Loucy (cell line): Measurements from ENCODE around the gene MYO1F.

Experiments used
- H2AFZ ChIP-seq: fragments of 200-600 bp; sonication (generic); 2 replicates; pipeline ENCODE4 v1.6.0; 2016; ENCODE audit warnings: antibody characterized with exemption, mild to moderate bottlenecking, low read length, moderate library complexity
- H3F3A ChIP-seq: fragments of 200-600 bp; 2 replicates; pipeline ENCODE4 v1.6.0; 2016; ENCODE audit warnings: antibody characterized with exemption, low read depth, mild to moderate bottlenecking
- H3K27me3 ChIP-seq: fragments of 200-600 bp; sonication (generic); 2 replicates; pipeline ENCODE4 v1.6.1; 2014; ENCODE audit warnings: low read length, mild to moderate bottlenecking; ENCODE audit not compliant: insufficient read depth, poor library complexity, severe bottlenecking
- H3K36me3 ChIP-seq: fragments of 200-600 bp; sonication (generic); 2 replicates; pipeline ENCODE4 v1.6.1; 2016; ENCODE audit warnings: low read length; ENCODE audit not compliant: insufficient read depth
- H3K4me1 ChIP-seq: fragments of 200-600 bp; sonication (generic); 2 replicates; pipeline ENCODE4 v1.5.1; 2014; ENCODE audit warnings: low read length, mild to moderate bottlenecking; ENCODE audit not compliant: insufficient read depth, poor library complexity, severe bottlenecking
- H3K4me2 ChIP-seq: fragments of 200-600 bp; sonication (generic); 2 replicates; pipeline ENCODE4 v1.6.0; 2014; ENCODE audit warnings: antibody characterized with exemption, low read length, low read depth, mild to moderate bottlenecking; ENCODE audit not compliant: poor library complexity, severe bottlenecking
- H3K4me3 ChIP-seq: fragments of 200-600 bp; sonication (generic); 2 replicates; pipeline ENCODE4 v1.5.1; 2014; ENCODE audit warnings: low read length, mild to moderate bottlenecking, mixed read lengths; ENCODE audit not compliant: poor library complexity, severe bottlenecking
- H3K79me2 ChIP-seq: fragments of 200-600 bp; sonication (generic); 2 replicates; pipeline ENCODE4 v1.6.1; 2014; ENCODE audit warnings: low read length; ENCODE audit not compliant: insufficient read depth
- H3K9ac ChIP-seq: fragments of 200-600 bp; sonication (generic); 2 replicates; pipeline ENCODE4 v1.6.0; 2014; ENCODE audit warnings: mild to moderate bottlenecking, low read depth, low read length, moderate library complexity; ENCODE audit not compliant: poor library complexity, severe bottlenecking
- H3K9me2 ChIP-seq: fragments of 200-600 bp; sonication (generic); replicated peaks from 2 replicates; pipeline ENCODE4 v1.6.1; 2016; ENCODE audit warnings: low read depth, low read length, mixed read lengths
- H3K9me3 ChIP-seq: fragments of 200-600 bp; sonication (generic); 2 replicates; pipeline ENCODE4 v1.6.1; 2014; ENCODE audit warnings: mild to moderate bottlenecking, antibody characterized with exemption, low read length, low read depth; ENCODE audit not compliant: insufficient read depth
- H4K20me1 ChIP-seq: fragments of 200-600 bp; sonication (generic); 2 replicates; pipeline ENCODE4 v1.6.0; 2014; ENCODE audit warnings: antibody characterized with exemption, low read length, mild to moderate bottlenecking; ENCODE audit not compliant: insufficient read depth, poor library complexity, severe bottlenecking
- EZH2phosphoT487 ChIP-seq: fragments of 200-600 bp; IDR thresholded peaks from 2 replicates; pipeline ENCODE4 v1.6.1; 2018; ENCODE audit warnings: antibody characterized with exemption, mild to moderate bottlenecking, moderate library complexity, borderline replicate concordance
- TF ChIP-seq, protein P1 (sequence below): fragments of 200-600 bp; sonication (generic); conservative IDR thresholded peaks from 2 replicates; pipeline ENCODE4 v1.5.1; 2014; ENCODE audit warnings: mild to moderate bottlenecking, antibody characterized with exemption, low read length

Gene MYO1F

DNA sequence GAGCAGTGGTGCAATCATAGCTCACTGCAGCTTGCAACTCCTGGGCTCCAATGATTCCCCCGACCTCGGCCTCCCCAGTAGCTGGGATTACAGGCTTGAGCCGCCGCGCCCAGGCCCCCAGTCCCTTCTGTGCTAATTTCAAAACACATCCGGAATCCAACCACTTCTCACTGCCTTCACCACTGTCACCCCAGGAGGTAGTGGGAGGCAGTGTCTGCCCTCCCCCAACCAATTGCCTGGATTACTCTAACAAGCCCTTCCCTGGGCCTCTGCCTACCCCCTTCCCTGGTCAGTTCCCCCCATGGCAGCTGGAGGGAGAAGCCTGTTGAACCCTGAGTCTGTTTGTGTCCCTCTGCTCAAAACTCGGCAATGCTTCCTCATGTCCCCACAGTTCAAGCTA, 77.1 kb downstream of the MYO1F start:
- H3F3A ChIP-seq = no peaks in the 10 kb centered on the region
- H2AFZ ChIP-seq = no peak overlapping the region
- no peak overlapping the region for H3K4me2 ChIP-seq
- no peaks in the 10 kb centered on the region for H3K79me2 ChIP-seq
- no peaks in the 10 kb centered on the region for H3K9me2 ChIP-seq
- no peaks in the 10 kb centered on the region for H4K20me1 ChIP-seq
- no peaks in the 10 kb centered on the region for H3K36me3 ChIP-seq
- H3K4me3 ChIP-seq = no peak overlapping the region
- TF ChIP-seq, protein P1, sequence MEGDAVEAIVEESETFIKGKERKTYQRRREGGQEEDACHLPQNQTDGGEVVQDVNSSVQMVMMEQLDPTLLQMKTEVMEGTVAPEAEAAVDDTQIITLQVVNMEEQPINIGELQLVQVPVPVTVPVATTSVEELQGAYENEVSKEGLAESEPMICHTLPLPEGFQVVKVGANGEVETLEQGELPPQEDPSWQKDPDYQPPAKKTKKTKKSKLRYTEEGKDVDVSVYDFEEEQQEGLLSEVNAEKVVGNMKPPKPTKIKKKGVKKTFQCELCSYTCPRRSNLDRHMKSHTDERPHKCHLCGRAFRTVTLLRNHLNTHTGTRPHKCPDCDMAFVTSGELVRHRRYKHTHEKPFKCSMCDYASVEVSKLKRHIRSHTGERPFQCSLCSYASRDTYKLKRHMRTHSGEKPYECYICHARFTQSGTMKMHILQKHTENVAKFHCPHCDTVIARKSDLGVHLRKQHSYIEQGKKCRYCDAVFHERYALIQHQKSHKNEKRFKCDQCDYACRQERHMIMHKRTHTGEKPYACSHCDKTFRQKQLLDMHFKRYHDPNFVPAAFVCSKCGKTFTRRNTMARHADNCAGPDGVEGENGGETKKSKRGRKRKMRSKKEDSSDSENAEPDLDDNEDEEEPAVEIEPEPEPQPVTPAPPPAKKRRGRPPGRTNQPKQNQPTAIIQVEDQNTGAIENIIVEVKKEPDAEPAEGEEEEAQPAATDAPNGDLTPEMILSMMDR = no peak
- no peak for TF ChIP-seq EZH2phosphoT487
- no peaks in the 10 kb centered on the region for H3K9me3 ChIP-seq
- H3K27me3 ChIP-seq = no peaks in the 10 kb centered on the region
- H3K9ac ChIP-seq = no peak overlapping the region
- peaks cover 18% of the 10 kb centered on the region for H3K4me1 ChIP-seq

DNA sequence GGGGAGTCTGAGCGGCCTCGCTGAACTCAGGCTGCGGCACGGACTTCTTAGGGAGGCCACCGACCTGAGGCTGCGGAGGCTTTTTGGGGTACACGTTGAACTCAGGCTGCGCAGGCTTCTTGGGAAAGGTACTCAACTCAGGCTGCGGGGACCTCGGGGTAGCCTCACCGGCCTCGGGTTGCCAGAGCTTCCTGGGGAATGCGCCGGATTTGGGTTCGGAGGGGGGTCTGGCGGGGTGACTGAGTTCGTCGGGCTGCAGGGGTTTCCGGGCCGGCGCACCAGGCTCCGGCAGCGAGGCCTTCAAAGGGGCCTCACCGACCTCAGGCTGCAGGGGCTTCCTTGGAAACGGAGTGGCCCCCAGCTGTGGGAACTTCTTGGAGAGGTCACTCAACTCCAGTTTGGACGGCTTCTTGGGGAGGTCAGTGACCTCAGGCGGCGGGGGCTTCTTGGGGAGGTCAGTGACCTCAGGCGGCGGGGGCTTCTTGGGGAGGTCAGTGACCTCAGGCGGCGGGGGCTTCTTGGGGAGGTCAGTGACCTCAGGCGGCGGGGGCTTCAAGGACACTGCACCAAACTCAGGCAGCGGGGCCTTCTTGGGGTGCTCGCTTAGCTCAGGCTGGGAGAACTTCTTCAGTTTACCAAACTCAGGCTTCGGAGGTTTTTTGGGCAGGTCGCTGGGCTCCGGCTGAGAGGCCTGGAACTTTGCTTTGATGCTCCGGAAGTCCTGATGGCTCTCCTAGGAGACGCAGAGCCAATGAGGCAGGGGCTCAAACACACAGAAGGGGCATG, 78.0 kb downstream of the MYO1F start:
- H3K9me2 ChIP-seq = no peaks in the 10 kb centered on the region
- H3K4me3 ChIP-seq = no peak overlapping the region
- peaks cover 21% of the 10 kb centered on the region for H3K4me1 ChIP-seq
- no peak overlapping the region for H3K4me2 ChIP-seq
- H3K79me2 ChIP-seq = no peaks in the 10 kb centered on the region
- H3K27me3 ChIP-seq = no peaks in the 10 kb centered on the region
- H2AFZ ChIP-seq = no peak overlapping the region
- H3K36me3 ChIP-seq = no peaks in the 10 kb centered on the region
- TF ChIP-seq, protein P1 = no peak
- no peak for TF ChIP-seq EZH2phosphoT487
- no peaks in the 10 kb centered on the region for H3K9me3 ChIP-seq
- no peaks in the 10 kb centered on the region for H4K20me1 ChIP-seq
- no peaks in the 10 kb centered on the region for H3F3A ChIP-seq
- H3K9ac ChIP-seq = no peak overlapping the region

DNA sequence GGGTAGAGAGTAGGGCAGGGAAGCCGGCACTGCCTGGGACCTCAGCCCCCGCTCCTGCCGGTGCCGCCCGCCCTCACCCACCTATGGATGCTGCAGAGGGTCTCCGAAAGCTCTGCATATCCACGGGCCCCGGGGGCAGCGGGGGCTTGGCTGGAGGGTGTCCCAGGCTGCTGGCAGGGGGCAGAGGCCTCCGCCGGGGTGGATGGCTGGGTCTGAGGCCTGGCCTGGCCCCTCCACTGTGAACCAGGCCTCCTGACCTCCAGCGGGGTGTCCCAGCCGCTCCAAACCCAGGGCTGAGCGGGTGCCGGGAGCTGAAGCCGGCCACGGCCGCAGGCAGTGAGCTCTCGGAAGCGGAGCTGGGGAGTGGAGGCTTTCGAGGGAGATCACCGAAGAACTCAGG, 78.9 kb downstream of the MYO1F start:
- Histone ChIP-seq H3F3A (no peaks in the 10 kb centered on the region), H3K4me1 (peaks cover 24% of the 10 kb centered on the region), H3K9ac (no peak overlapping the region), H2AFZ (no peak overlapping the region), H4K20me1 (no peaks in the 10 kb centered on the region), H3K4me3 (no peak overlapping the region), H3K9me2 (no peaks in the 10 kb centered on the region), H3K4me2 (no peak overlapping the region), H3K79me2 (no peaks in the 10 kb centered on the region), H3K9me3 (no peaks in the 10 kb centered on the region), H3K27me3 (no peaks in the 10 kb centered on the region), H3K36me3 (no peaks in the 10 kb centered on the region)
- TF ChIP-seq, protein P1 = no peak
- no peak for TF ChIP-seq EZH2phosphoT487
